HT-29 (cell line): ENCODE results near the gene ACSF3. TPM values are rescaled to one million over a fixed set of nuclear protein-coding genes. Genes with fewer than 3 reads are reported as not detected.
"Not testable (repeated sequence)": the region's sequence is repeated elsewhere in the genome, so short reads cannot be mapped to it uniquely, and the experiment has no call there.

ENCODE experiments used
- DNase-seq: peaks from one replicate; pipeline ENCODE4 v3.0.0-alpha.2; 2015; ENCODE audit warnings: low spot score
- total RNA-seq: library from RNA; depleted of rRNA; stranded (reverse); fragments of >200 nt; shearing (Covaris generic); gene quantifications from 2 replicates; pipeline ENCODE4 v1.2.3, GENCODE V29; 2014

Gene ACSF3
- total RNA-seq, 1 experiment from 2014 or later: 43.5 TPM

DNA sequence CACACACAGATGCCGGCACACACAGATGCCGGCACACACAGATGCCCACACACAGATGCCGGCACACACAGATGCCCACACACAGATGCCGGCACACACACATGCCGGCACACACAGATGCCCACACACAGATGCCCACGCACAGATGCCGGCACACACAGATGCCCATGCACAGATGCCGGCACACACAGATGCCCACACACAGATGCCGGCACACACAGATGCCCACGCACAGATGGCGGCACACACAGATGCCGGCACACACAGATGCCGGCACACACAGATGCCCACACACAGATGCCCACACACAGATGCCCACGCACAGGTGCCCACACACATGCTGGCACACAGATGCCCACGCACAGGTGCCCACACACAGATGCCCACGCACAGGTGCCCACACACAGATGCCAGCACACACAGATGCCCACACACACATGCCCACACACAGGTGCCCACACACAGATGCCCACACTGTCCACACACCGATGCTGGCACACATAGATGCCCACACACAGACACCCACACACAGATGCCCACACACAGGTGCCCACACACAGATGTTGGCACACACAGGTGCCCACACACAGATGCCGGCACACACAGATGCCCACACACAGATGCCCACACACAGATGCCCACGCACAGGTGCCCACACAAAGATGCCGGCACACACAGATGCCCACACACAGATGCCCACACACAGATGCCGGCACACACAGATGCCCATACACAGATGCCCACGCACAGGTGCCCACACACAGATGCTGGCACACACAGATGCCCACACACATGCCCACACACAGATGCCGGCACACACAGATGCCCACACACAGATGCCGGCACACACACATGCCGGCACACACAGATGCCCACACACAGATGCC is 95.1 kb downstream of the ACSF3 start:
- DNase-seq: not testable (repeated sequence)

GRCh38 chr16:89189358-89190025 is 95.8 kb downstream of the ACSF3 start:
- no peak for DNase-seq

DNA sequence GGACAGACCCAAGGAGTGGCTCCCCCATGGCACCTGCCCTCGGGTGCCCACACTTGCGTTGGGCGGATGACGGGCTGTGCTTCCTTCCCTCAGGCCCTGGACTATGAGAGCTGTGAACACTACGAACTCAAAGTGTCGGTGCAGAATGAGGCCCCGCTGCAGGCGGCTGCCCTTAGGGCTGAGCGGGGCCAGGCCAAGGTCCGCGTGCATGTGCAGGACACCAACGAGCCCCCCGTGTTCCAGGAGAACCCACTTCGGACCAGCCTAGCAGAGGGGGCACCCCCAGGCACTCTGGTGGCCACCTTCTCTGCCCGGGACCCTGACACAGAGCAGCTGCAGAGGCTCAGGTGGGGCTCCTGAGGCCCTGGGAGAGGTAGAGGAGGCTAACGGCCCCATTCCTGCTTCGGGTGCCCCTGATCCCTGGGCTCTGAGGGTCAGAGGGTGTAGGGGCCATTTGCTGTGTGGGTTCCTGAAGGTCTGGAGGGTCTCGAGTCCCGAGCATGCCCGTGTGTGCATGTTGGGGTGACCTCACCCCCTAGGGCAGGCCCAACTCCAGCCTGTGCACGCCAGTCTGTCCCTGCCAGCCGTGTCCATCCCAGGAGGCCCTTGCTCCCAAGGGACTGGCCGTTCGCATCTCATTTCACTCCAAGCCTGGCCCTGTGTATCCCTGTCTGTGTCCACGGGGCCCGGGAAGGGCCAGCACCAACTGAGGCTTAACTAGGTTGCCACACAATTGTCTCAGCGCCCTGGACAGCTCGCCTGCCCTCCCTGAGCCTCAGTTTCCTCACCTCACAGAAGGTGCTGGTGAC is 96.7 kb downstream of the ACSF3 start:
- DNase-seq: no peak

DNA sequence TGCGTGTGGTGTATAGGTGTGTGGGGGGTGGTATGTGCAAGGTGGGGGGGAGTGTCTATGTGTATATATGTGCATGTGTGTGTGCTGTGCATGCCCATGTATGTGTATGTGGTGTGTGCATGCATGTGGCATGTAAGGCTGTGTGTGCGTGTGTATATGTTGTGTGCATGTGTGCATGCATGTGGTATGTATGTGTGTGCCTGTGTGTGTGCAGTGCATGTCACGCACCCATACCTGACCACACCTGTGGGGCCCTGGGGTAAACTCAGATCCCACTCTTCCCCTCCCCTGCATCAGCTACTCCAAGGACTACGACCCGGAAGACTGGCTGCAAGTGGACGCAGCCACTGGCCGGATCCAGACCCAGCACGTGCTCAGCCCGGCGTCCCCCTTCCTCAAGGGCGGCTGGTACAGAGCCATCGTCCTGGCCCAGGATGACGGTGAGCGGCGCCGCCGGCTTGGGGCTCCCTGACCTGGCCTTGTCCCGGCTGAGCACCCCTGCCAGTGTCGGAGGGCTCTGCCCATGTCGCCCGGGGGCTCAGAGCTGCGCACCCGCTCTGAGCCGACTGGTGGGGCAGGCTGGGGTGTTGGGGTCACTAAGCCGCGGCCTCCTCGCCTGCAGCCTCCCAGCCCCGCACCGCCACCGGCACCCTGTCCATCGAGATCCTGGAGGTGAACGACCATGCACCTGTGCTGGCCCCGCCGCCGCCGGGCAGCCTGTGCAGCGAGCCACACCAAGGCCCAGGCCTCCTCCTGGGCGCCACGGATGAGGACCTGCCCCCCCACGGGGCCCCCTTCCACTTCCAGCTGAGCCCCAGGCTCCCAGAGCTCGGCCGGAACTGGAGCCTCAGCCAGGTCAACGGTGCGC is 97.6 kb downstream of the ACSF3 start:
- no peak for DNase-seq

GRCh38 chr16:89191901-89192185 is 98.2 kb downstream of the ACSF3 start:
- no peak for DNase-seq

DNA sequence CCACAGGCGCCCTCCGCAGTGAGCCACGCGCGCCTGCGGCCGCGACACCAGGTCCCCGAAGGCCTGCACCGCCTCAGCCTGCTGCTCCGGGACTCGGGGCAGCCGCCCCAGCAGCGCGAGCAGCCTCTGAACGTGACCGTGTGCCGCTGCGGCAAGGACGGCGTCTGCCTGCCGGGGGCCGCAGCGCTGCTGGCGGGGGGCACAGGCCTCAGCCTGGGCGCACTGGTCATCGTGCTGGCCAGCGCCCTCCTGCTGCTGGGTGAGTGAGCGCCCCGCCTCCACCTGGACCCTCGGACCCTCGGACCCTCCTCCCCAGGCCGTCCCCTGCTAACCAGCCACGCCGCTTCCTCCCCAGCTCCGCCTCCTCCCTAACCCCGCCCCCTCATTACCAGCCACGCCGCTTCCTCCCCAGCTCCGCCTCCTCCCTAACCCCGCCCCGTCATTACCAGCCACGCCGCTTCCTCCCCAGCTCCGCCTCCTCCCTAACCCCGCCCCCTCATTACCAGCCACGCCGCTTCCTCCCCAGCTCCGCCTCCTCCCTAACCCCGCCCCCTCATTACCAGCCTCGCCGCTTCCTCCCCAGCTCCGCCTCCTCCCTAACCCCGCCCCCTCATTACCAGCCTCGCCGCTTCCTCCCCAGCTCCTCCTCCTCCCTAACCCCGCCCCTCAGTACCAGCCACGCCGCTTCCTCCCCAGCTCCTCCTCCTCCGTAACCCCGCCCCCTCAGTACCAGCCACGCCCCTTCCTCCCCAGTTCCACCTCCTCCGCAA is 98.7 kb downstream of the ACSF3 start:
- DNase-seq: peak; percentile 69

DNA sequence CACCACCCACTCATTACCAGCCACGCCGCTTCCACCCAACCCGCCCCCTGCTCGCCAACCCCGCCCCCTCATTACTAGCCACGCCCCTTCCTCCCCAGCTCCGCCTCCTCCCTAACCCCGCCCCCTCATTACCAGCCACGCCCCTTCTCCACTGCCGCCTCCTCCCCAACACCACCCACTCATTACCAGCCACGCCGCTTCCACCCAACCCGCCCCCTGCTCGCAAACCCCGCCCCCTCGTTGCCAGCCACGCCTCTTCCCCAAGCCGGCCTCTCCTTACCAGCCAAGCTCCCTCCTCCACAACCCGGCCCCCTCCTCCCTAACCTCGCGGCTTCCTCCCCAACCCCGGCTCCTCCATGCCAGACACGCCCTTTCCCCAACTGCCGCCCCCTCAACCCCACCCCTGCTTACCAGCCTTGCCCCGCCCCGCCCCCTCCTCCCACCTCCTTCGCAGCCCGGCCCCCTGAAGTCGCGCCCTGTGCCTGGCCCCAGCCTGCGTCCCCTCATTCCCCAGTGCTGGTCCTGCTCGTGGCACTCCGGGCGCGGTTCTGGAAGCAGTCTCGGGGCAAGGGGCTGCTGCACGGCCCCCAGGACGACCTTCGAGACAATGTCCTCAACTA is 99.4 kb downstream of the ACSF3 start:
- DNase-seq: no peak

DNA sequence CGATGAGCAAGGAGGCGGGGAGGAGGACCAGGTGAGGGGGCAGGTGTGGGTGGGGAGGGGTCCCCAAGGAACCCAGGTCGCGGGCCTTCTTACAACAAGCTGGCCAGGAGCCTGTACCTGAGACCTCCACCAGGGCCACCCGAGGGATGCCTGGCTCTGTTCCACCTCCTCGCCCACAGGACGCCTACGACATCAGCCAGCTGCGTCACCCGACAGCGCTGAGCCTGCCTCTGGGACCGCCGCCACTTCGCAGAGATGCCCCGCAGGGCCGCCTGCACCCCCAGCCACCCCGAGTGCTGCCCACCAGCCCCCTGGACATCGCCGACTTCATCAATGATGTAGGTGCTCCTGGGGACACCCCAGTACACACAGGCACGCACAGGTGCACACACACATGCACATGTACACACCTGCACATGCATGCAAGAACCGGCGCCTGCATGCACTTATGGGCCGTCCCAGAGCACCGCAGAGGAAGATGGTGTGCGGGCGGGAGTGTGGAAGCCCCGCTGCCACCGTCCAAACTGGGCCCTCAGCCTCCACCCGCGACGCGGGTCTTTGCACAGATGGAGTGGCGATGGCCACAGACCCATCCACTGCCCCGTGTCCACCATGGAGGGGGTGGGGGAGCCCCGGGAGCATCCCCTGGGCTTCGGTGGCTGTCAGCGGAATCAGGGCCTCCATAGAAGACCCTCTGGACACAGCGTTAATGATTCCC is 100.1 kb downstream of the ACSF3 start:
- no peak for DNase-seq

- DNase-seq: no peak
Observed at GRCh38 chr16:89194340-89195311, 101.0 kb downstream of the ACSF3 start.

- DNase-seq: no peak
Observed at GRCh38 chr16:89195521-89196171, 102.0 kb downstream of the ACSF3 start.

- no peak for DNase-seq
Observed at GRCh38 chr16:89197033-89197632, 103.5 kb downstream of the ACSF3 start.

DNA sequence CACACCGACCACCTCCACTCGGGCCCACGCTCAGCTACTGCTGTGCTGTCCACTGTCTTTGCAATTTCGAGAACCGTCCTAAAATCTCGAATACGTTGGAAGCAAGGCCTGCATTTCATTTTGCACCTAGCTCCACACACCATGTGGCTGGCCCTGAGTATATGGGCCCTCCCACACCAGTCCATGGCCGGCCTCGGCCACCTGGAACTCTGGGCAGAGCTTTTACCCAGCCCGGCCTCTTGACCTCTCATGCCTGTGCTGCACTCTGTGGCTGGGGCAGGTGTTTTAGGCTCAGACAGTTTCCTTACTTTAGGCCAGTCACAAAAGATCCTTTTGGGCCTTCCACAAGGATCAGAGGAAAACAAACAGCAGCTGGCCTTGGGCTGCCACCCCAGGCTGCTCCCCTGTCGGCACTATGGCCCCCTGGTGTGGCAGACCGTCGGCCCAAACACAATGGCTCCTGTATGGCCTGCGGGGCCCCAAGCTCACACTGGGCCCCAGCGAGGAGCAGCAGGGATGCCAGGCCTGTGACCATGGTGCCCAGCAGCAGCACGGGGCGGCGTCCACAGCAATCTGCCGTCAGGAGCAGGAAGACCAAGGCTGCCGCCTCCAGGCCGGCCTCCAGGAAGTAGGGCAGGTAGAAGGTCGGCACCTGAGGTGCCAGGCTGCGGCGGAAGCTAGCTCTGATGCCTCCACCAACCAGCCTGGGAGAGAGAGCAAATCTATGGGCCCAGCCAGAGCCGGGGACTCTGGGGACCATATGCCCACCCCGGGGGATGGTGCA is 104.2 kb downstream of the ACSF3 start:
- DNase-seq: no peak

- no peak for DNase-seq
Observed at GRCh38 chr16:89198417-89199240, 105.0 kb downstream of the ACSF3 start.

- no peak for DNase-seq
Observed at GRCh38 chr16:89199241-89200123, 105.8 kb downstream of the ACSF3 start.
